AG10803 (cell line): ENCODE results near the gene AHNAK.
A peak's percentile ranks its signal among the peaks of the same experiment; 100 is the strongest.
"Not testable (repeated sequence)": the region's sequence is repeated elsewhere in the genome, so short reads cannot be mapped to it uniquely, and the experiment has no call there.

Source experiments
- DNase-seq: peaks from one replicate; pipeline ENCODE4 v3.0.0; 2010; ENCODE audit warnings: low read depth
- H3K4me3 ChIP-seq: 2 replicates; pipeline ENCODE4 v1.5.1; 2011; ENCODE audit warnings: mild to moderate bottlenecking, low read length, control low read depth
- CTCF ChIP-seq: conservative IDR thresholded peaks from 2 replicates; pipeline ENCODE4 v1.5.1; 2011; ENCODE audit warnings: mild to moderate bottlenecking, low read length, control low read depth, inconsistent platforms

The AHNAK gene

GRCh38 chr11:62575156-62575555 is 28.6 kb upstream of the AHNAK start:
- DNase-seq, result no peak
- no peak for TF ChIP-seq CTCF
- peak overlapping the region; percentile 90 for H3K4me3 ChIP-seq

DNA sequence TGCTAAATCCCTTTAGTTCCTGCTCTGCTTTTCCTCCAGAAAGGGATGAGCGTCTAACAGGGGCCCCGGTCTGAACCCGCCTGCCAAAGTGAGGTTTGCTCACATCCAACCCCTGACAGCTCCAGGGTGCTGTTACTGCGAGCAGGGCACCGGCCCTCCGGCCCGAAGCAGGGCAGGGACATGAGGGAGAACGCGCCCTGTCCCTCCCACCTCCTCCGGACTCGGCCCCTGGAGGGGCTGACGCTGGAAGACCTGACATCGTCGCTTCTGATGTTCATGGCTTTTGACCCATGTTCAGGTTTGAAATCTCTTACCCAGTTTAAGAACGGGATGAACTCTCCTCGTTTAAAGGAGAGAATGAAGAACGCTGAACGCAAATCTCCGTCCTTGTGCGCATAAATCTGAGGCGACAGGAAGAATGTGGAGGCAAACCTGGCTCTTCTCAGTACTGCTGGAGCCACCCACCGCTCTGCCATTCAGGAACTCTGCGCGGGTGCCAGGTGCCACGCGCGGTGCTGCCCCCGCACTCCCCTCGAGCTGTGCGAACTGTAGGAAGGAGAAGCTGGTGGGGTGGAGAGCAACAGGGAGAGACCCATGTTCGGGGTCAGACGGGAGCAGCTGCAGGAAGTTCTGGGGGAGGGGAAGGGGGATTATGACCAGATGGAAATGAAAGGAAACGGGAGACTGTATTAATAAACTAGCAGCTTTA is 27.9 kb upstream of the AHNAK start:
- TF ChIP-seq CTCF, result no peak
- H3K4me3 ChIP-seq, result peak overlapping the region; percentile 90
- no peak for DNase-seq

GRCh38 chr11:62573592-62574362 is 27.2 kb upstream of the AHNAK start, which contains the start of gene EEF1G:
TSS of gene EEF1G (minus strand) at chr11:62573891. CDS start at chr11:62573842, 49 bp downstream.
- peak; percentile 100 for DNase-seq
- TF ChIP-seq CTCF, result no peak
- peak within 1 kb of the TSS; percentile 98 for H3K4me3 ChIP-seq

DNA sequence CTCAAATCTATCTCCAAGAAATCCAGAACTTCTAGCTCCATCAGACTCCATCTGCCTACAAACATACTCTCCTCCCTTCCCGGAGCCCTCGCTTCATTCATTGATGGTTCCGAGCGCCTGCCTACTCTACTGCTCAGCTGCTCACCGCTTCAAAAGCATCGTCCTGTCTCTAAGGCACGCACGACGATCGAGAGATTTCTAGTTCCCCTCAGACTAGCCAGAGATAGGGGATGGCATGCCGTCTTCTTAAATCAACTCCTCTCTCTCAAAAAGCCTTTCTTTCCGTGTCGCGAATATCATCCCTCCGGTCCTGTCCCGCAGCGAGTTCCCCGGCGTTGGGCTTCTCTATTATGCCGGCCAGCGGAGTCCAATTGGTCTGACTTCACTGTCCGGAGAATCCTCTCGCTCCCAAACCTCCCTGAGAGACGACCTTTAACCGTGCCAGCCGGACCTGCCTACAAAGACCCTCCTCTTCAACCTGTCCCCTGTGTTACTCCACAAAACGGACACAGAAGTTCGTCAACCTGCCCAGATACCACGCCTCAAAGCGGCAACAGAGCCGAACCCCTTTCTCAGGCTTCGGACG is 26.5 kb upstream of the AHNAK start:
- H3K4me3 ChIP-seq, result peak overlapping the region; percentile 98
- no peak for TF ChIP-seq CTCF
- no peak for DNase-seq

GRCh38 chr11:62572431-62572830 is 25.8 kb upstream of the AHNAK start:
- H3K4me3 ChIP-seq, result peak overlapping the region; percentile 98
- TF ChIP-seq CTCF, result no peak
- DNase-seq, result no peak

GRCh38 chr11:62571493-62571892 is 24.9 kb upstream of the AHNAK start:
- H3K4me3 ChIP-seq, DNase-seq: not testable (repeated sequence)

- not testable (repeated sequence) for DNase-seq
Observed at GRCh38 chr11:62570903-62571302, 24.3 kb upstream of the AHNAK start.

GRCh38 chr11:62569611-62570010 is 23.0 kb upstream of the AHNAK start:
- no peak for DNase-seq
- H3K4me3 ChIP-seq, result no peak overlapping the region
- no peak for TF ChIP-seq CTCF

More at GRCh38 chr11:62570903-62571302, 24.3 kb upstream of the AHNAK start:
- not testable (repeated sequence) for H3K4me3 ChIP-seq
